ENCODE measurements around the gene MRRF. TPM values are rescaled to one million over a fixed set of nuclear protein-coding genes. Genes with fewer than 3 reads are reported as not detected.
"Not testable (repeated sequence)": the region's sequence is repeated elsewhere in the genome, so short reads cannot be mapped to it uniquely, and the experiment has no call there.

The MRRF gene
- total RNA-seq, 3 donors from 2014 or later = 32.5 to 55.3 (median 44.9) TPM

- TF ChIP-seq CTCF (IDR thresholded peaks at IDR 0.05) = no peak
- TF ChIP-seq POLR2AphosphoS5 (IDR thresholded peaks at IDR 0.05) = no peak
- TF ChIP-seq POLR2A (IDR thresholded peaks at IDR 0.05) = no peak
- no peaks in the 10 kb centered on the region for H3K9me3 ChIP-seq
- no peaks in the 10 kb centered on the region for H3K36me3 ChIP-seq
- intact Hi-C loops (cut with DNase I; ENCODE audit: low total_unique reads) = no loop called here
- DNase-seq (ENCODE audit: low spot score in 2 of 2) = no peak
- no peaks in the 10 kb centered on the region for H3K4me1 ChIP-seq
- H3K4me3 ChIP-seq = no peak overlapping the region
- no peaks in the 10 kb centered on the region for H3K27me3 ChIP-seq
- no peak overlapping the region for H3K27ac ChIP-seq
These were observed 62.5 kb downstream of the MRRF start for GRCh38 chr9:122327175-122327574.

GRCh38 chr9:122329597-122329996, 64.9 kb downstream of the MRRF start:
- intact Hi-C loops (cut with DNase I; ENCODE audit: low total_unique reads) = no loop called here

GRCh38 chr9:122330466-122330865, 65.8 kb downstream of the MRRF start:
- intact Hi-C loops (cut with DNase I; ENCODE audit: low total_unique reads); H3K36me3 ChIP-seq; H3K27ac ChIP-seq; DNase-seq (ENCODE audit: low spot score in 2 of 2); H3K27me3 ChIP-seq; H3K9me3 ChIP-seq; H3K4me3 ChIP-seq; H3K4me1 ChIP-seq: not testable (repeated sequence)

More at GRCh38 chr9:122329597-122329996, 64.9 kb downstream of the MRRF start:
- Histone ChIP-seq H3K36me3 (no peaks in the 10 kb centered on the region), H3K4me1 (no peaks in the 10 kb centered on the region), H3K9me3 (no peaks in the 10 kb centered on the region), H3K27me3 (no peaks in the 10 kb centered on the region), H3K4me3 (no peak overlapping the region), H3K27ac (no peak overlapping the region)
- DNase-seq (ENCODE audit: low spot score in 2 of 2) = no peak
- no peak for TF ChIP-seq POLR2AphosphoS5 (IDR thresholded peaks at IDR 0.05)
- no peak for TF ChIP-seq CTCF (IDR thresholded peaks at IDR 0.05)
- no peak for TF ChIP-seq POLR2A (IDR thresholded peaks at IDR 0.05)

GRCh38 chr9:122331523-122331927, 66.8 kb downstream of the MRRF start:
- no peak for DNase-seq (ENCODE audit: low spot score in 2 of 2)
- no peaks in the 10 kb centered on the region for H3K36me3 ChIP-seq
- no peaks in the 10 kb centered on the region for H3K27me3 ChIP-seq
- H3K4me1 ChIP-seq = no peaks in the 10 kb centered on the region
- no peak overlapping the region for H3K27ac ChIP-seq
- H3K4me3 ChIP-seq = no peak overlapping the region
- no peaks in the 10 kb centered on the region for H3K9me3 ChIP-seq
- intact Hi-C loops (cut with DNase I; ENCODE audit: low total_unique reads) = no loop called here
- TF ChIP-seq POLR2AphosphoS5 (IDR thresholded peaks at IDR 0.05) = no peak
- no peak for TF ChIP-seq CTCF (IDR thresholded peaks at IDR 0.05)
- no peak for TF ChIP-seq POLR2A (IDR thresholded peaks at IDR 0.05)

GRCh38 chr9:122332083-122332482, 67.4 kb downstream of the MRRF start:
- DNase-seq (ENCODE audit: low spot score in 2 of 2) = no peak
- no peak for TF ChIP-seq POLR2A (IDR thresholded peaks at IDR 0.05)
- no peak for TF ChIP-seq CTCF (IDR thresholded peaks at IDR 0.05)
- TF ChIP-seq POLR2AphosphoS5 (IDR thresholded peaks at IDR 0.05) = no peak
- Histone ChIP-seq H3K27me3 (no peaks in the 10 kb centered on the region), H3K4me3 (no peak overlapping the region), H3K9me3 (no peaks in the 10 kb centered on the region), H3K36me3 (no peaks in the 10 kb centered on the region), H3K27ac (no peak overlapping the region), H3K4me1 (no peaks in the 10 kb centered on the region)
- intact Hi-C loops (cut with DNase I; ENCODE audit: low total_unique reads) = no loop called here

GRCh38 chr9:122332644-122333043, 68.0 kb downstream of the MRRF start:
- no peak overlapping the region for H3K27ac ChIP-seq
- H3K9me3 ChIP-seq = no peaks in the 10 kb centered on the region
- H3K4me1 ChIP-seq = no peaks in the 10 kb centered on the region
- no peak overlapping the region for H3K4me3 ChIP-seq
- H3K36me3 ChIP-seq = no peaks in the 10 kb centered on the region
- no peak for DNase-seq (ENCODE audit: low spot score in 2 of 2)
- H3K27me3 ChIP-seq = no peaks in the 10 kb centered on the region
- intact Hi-C loops (cut with DNase I; ENCODE audit: low total_unique reads) = no loop called here
- TF ChIP-seq POLR2AphosphoS5 (IDR thresholded peaks at IDR 0.05) = no peak
- TF ChIP-seq CTCF (IDR thresholded peaks at IDR 0.05) = no peak
- TF ChIP-seq POLR2A (IDR thresholded peaks at IDR 0.05) = no peak
